Stimulated activated CD8-positive, alpha-beta memory T cell treated with anti-CD3 and anti-CD28 coated beads, Interleukin-15, amount 100 ng/mL, for 1 hour (primary cell): ENCODE results near the gene LSS.
"Not testable (repeated sequence)": the region's sequence is repeated elsewhere in the genome, so short reads cannot be mapped to it uniquely, and the experiment has no call there.

Experiments used
- DNase-seq: peaks from one replicate; pipeline ENCODE4 v3.0.0-alpha.2; 2020; ENCODE audit warnings: low read depth

LSS gene

GRCh38 chr21:46245213-46245915 lies 16.8 kb upstream of the LSS start:
- DNase-seq = no peak

GRCh38 chr21:46244602-46245001 lies 16.0 kb upstream of the LSS start:
- no peak for DNase-seq

GRCh38 chr21:46243960-46244361 lies 15.4 kb upstream of the LSS start:
- DNase-seq = no peak

GRCh38 chr21:46243325-46243724 lies 14.8 kb upstream of the LSS start:
- DNase-seq = no peak

GRCh38 chr21:46241577-46241976 lies 13.0 kb upstream of the LSS start:
- DNase-seq = not testable (repeated sequence)

- no peak for DNase-seq
These were observed 11.3 kb upstream of the LSS start for GRCh38 chr21:46239817-46240325.

- no peak for DNase-seq
These were observed 8.9 kb upstream of the LSS start for GRCh38 chr21:46237474-46237873.

DNA sequence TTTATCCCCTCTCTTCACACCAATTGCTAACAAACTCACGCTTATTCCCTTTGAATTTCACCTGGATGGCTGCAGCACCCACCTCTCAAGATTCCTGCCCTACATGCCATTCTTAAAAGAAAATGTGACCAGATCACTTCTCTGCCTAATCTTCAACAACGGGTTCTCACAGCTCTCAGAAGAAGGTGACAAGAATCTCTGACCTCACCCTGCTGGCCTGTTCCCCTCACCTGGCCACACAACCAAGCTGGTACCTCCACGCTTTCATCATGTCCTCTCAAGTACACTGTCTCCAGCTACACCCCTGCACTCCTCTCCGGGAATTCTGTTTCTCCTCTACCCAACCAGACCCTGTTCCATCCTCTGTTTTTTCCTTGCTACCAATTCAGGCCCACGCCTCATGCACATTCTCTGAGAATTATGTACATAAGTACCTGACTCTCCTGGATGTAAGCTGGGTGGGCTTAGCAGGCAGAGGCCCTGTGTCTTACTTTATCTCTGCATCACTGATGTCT lies 5.9 kb upstream of the LSS start:
- DNase-seq = no peak

DNA sequence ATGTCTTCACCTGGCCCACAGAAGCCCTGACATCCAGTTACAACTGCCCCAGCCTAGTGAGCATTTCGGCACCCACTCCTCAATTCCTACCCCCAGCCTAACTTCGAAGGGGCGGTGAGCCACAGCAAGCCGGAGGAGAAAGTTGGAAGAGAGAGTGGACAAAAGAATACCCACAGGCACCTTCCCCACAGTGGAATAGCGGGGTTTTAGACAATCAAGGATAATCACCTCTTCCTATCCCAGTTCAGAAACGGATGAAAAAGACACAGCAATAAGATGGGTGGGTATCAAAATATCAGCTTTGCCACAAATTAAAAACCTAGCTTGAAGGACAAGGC lies 1.3 kb upstream of the LSS start:
- DNase-seq = no peak

DNA sequence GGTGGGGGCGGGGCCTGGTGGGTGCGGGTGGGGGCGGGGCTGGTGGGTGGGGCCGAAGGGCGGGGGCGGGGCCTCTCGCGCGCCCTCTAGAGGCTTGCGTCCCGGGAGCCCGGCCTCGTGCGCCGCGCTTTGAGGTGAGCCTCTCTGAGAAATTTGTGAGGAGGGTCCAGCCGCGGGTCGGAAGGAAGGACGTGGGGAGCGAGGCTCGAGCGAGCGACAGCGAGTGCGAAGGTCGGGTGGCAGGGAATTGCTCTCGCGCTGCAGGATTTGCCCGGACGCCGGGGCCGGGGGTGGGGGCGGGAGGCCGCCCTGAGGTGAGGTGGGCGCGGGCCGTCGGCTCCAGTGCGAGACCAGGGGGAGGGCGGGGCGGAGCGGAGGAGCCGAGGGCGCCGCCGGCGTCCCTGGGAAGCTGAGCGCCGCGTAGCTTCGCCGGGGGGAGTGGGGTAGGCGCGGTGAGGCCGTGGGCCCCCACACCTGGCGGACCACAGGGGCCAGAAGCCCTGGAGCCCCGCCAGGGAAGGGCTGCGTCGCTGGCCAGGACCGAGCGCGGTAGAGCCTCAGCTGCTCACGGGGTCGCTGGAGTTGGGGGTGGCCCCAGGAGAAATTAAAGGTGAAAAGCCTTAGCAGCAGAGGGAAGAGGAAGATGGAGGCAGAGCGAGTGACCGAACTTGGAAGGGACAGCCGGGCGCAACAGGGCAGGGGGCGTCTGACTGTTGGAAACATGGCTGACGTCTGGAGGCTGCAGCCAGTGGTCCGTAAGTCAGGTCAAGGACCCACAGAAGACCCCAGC lies 754 bp upstream of the LSS start:
- DNase-seq = no peak

- no peak for DNase-seq
These were observed 696 bp downstream of the LSS start for GRCh38 chr21:46227811-46228344.

- DNase-seq = no peak
These were observed 1.5 kb downstream of the LSS start for GRCh38 chr21:46226920-46227599.

DNA sequence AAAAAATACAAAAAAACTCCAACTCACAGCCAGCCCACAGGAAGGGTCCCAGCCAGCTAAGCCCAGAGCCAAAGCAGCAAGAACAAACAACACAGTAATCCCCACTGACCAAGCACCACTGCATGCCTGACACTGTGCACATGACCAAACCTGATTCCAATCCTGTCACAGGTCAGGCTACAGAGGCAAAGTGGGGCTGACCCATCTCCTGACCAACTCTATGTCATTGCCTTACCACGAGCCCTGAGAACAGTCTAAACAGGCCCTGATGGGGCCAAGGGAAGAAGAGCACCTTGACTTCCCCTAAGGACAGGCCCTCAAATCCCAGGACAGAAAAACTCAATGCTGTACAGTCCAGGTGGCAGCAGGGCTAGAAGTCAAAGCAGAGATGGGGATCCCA lies 2.4 kb downstream of the LSS start:
- DNase-seq = no peak

GRCh38 chr21:46223661-46224060 lies 4.9 kb downstream of the LSS start:
- DNase-seq = not testable (repeated sequence)

DNA sequence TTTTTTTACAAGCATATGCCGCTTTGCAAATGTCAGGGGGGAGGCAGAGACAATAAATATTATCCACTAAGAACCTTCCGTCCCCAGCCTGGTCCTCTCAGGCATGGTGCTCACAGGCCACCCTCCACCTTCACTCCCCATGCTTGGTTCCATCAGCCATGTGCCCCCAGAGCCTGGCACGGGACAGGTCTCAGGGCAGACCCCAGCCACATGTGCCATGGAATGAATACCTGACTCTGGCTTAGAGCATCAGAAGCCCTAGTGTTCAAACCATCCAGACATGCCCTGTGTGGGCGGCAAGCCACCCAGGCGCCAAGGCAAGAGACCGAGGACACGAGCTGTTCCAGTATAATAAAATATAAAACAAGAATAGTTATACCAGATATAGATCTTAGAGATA lies 5.4 kb downstream of the LSS start:
- DNase-seq = no peak

- no peak for DNase-seq
These were observed 6.0 kb downstream of the LSS start for GRCh38 chr21:46222436-46223116.

- no peak for DNase-seq
These were observed 6.7 kb downstream of the LSS start for GRCh38 chr21:46221664-46222435.

DNA sequence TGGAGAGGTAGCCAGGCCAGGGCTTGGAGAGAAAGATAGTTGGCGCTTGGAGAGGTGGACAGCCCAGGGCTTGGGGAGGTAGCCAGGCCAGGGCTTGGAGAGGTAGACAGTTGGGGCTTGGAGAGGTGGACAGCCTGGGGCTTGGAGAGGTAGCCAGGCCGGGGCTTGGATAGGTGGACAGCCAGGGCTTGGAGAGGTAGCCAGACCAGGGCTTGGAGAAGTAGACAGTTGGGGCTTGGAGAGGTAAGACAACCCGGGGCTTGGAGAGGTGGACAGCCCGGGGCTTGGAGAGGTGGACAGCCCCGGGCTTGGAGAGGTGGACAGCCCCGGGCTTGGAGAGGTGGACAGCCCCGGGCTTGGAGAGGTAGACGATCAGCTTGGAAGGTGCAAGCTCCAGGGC lies 7.7 kb downstream of the LSS start:
- DNase-seq = no peak

GRCh38 chr21:46220275-46220810 lies 8.2 kb downstream of the LSS start:
- no peak for DNase-seq

DNA sequence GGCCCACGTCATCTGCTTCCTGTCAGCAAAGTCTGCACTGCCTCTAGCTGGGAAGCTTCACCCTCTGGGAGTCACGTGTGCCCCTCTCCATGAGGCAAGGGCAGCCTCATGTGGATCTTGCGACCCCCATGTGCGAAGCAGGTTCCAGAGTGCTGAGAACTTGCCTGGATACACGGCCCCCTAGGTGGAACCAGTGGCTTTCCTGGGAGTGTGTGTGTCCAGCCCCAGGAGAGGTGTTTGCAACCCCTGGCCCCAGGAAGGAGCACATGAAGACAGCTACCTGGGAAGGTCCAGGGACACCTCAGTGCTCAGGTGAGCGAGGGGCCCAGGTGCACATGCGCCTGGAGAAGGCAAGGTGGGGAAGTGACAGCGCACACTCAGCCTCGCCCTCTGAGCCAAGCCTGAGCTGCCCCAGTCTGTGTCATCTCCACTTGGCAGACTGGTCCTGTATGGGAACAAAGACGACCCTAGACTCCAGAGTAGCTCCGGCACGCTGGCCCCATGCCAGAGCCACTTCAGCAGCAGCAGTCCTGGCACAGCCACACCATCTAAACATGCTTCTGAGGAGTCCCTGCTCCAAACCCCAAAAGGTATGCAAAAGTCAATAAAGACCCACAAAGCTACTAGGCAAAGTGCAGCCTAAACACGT lies 8.9 kb downstream of the LSS start:
- DNase-seq = no peak
